Middle frontal gyrus (tissue), 1 donor: Measurements from ENCODE around the gene ZNF283.

Experiments used
- DNase-seq: peaks from one replicate; pipeline ENCODE4 v3.0.0-alpha.2; 2015; ENCODE audit warnings: low spot score; ENCODE audit errors: extremely low spot score

The ZNF283 gene

DNA sequence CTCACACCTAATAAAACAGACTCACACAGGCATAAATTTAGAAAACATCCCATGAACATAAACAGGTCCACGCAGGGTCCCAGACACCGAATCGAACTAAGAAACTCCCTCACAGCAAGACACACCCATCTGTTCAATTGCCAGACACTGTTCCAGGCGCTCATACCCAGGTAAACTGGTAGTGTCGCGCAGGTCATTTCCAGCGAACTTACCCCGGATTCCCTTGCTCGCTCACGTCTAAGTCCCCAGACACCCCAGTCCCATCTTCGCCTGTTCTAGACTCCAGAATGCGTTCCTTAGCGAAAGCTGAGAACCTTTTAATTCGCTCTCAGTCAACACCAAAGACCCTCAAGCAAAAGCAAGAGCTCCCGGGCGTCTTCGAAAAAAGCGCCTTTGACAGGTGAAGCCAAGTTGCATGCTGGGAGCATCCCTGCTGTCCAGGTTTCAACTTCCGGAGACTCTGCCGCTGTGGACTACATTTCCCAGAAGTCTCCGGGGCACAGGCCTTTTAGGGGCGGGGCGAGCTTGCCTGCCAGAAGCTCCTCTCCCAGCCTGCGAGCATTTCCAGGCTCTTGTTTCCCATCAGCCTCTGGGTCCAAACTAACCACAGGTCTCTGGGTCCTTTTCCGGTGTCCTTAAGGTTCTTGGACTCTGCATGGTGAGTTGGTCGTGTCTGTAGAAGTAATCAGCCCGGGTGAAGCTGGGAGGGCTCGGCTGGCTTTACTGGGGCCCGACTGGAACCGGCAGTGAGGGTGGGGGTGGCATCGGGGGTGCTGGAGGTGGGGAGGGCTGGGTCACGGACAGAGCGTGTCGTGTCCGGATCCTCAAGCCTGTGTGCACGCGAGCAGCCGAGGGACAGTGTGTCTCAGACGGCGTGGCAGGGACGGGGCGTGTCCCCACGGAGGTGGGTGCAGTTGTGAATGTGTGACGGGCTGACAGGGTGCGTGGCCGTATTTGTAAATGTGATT is at the start of gene ZNF283:
ZNF283 (plus strand) TSS at position 535 of the 968 bp plus-strand sequence. CDS start 6,184 bp downstream, outside the sequence.
- DNase-seq: peak; percentile 88

DNA sequence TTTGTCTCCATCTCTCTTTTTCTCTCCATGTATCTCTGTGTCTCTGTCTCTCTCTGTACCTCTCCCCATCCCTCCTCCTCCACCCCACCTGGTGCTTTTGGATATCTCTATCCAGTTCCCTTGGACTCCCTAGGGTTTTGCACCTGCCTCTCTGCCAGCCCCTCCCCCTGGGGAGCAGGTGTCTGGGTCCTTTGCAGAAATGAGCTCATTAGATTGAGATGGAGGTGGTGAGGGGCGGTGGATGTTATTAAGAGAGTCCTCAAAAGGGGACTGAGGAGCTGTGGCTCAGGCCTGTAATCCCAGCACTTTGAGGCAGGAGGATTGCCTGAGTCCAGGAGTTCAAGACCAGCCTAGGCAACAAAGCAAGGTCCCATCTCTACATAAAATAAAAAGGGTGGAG is 48.5 kb upstream of the ZNF283 start:
- DNase-seq: no peak

DNA sequence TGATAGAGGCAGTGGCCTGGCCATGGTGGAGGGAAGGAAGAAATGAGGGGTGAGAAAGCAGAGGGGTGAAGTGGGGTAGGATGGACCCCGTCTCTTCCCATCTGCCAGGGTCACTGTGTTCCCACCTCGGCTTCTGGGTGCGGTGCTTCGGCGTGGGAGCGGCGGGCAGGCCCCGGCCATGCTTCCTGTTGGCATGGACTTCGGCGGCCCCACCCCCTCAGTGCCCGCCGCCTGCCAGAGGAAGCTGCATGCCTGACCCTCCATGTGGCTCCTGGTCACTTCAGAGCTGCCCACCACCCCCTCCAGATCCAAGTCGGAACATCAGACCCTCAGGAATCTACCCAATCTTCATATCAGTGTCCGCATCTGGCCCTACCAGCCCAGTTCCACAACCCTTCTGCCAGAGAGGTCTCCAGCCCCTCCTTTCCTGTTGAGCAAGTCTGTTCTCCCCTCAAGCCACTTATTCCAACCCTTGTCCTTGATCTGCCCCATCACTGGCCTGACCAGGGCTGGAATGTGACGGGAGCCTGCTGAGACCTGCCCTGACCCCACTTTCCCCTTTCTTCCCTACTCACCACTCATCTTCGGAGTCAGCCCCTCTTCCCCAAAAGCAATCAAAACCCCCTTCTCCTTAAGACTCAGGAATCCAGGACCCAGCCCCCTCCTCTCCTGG is 47.8 kb upstream of the ZNF283 start:
- no peak for DNase-seq

DNA sequence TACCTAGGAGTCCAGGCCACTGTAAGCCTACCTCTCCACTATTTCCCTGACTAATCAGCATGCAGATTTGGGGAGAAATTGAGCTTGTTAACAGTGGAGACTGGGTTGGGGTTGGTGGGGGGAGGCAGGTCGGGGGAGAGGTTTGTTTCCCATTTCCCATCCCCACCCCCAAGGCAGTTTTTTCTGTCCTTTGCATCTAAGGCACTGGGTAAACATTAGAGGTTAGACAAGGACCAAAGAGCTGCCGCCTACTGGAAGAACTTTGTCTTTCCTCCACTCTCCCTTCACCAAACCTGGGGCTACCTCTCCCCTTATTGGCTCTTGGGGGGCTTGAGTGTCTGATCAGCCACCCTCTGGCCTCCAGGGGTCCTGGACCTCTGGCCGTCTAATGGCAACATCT is 47.3 kb upstream of the ZNF283 start:
- no peak for DNase-seq

DNA sequence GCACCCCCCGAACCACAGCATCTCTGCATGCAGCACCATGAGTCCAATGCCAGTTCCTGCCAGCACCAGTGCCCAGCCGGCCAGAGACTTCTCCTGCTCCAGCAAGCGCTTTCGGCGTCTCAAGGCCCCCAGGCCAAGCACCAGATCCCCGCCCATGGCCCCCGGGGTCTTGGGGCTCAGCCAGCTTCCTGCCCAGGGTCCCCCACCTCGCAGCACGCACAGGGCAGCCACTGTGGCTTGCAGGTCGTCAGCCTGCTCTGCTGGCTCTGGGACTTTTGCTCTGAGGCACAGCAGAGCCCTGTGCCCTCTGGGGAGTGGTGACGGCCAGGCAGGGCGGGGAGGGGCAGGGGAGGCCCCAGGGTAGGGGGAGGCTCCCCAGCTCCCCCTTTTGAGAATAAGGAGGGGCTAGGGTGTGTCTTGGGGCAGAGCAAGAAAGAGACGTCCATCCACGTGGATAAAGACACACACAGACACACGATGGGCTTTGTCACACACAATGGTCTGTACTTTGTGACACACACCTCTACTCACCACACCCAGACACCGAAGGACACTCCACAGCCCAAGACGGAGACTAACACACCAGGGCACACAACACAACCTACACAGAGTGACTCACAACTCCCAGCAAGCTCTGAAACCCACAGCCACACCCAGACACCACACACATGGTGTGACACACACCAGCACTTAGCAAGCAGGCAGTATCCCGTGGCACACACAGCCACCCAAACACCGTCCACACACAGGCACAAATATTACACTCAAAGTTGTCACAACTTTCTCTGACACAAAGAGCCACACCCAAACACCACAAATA is 46.2 kb upstream of the ZNF283 start, which contains the start of gene KCNN4:
KCNN4 (minus strand) TSS at position 268 of the 820 bp plus-strand sequence; CDS start at position 156, 112 bp downstream.
- DNase-seq: no peak

DNA sequence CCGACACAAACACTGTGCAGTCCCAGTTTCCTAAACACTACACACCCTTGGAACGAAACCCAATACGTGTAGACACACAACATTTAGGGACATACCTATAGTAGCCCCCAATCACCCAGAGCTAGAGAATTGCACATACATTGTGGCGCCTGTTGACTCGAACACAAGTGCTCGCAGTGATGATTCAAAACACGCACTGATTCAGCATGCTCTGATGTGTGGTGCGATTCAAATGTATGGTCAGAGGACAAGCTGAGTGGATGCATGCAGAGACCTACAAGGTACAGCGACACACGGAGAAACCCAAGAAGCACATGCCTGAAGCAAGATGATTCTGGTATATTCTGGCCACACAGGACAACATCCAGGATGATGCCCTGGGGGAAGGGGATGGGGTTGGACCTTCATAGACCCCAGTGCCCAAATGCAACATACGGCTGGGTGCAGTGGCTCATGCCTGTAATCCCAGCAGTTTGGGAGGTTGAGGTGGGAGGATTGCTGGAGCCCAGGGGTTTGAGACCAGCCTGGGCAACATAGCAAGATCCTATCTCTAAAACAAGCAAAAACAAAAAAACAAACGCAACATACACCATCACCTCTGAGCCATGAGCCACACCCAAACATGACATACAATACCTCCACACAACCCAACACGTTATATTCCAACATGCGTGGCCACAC is 45.4 kb upstream of the ZNF283 start:
- DNase-seq: no peak

DNA sequence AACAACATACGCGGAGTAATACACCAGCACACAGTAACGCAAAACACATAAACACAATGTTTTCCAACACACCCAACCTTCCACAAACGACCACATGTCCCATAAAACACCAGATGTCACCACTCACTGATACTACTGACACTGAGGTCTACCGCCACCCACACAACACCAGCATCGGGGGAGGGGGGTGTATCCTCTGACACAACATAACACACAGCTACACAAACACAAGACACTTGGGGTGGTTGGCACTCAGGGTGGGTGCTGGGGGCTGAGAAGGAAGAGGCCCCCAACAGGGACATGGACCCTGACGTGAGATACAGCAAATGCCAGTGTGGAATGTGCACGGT is 44.8 kb upstream of the ZNF283 start:
- DNase-seq: no peak

DNA sequence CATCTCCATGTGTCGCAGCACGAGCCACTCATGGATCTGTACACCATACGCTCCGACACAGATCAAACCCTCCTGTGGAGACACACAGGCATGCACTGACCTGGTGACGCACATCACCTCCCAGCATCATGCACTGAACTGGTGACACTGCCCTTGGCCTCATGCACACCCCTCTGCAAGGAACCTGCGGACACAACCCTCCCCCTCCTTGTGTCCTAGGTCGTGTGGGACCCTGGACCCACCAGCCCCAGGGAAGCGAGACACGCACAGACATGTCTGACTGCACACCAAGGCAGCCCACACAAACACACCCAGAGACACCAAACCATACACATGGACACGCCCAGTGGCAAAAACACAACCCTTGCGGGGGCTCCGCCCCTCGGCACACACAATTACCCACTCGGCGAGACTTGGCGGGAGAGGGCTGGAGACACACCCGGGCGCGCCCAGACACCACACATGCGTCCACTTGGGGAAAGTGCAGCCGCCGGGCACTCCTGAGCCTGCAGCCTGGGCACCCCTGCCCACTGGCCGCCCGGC is 44.4 kb upstream of the ZNF283 start:
- DNase-seq: no peak

DNA sequence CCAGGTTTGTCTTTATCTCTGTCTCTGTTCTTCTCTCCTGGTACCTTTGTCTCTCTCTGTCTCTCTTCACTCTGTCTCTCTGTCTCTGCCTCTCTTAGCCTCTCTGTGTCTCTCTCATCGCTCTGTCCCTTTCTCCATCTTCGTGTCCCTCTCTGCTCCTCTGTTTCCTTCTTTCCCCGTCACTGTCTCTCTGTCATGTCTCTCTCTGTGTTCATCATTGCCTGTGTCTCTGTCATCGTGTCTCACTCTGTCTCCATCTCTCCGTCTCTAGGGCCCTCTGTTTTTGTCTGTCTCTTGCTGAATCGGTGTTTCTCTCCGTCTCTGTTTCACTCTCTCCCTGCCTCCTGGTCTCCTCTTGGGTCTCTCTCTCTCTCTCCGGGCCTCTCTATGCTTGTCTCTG is 43.5 kb upstream of the ZNF283 start:
- no peak for DNase-seq

DNA sequence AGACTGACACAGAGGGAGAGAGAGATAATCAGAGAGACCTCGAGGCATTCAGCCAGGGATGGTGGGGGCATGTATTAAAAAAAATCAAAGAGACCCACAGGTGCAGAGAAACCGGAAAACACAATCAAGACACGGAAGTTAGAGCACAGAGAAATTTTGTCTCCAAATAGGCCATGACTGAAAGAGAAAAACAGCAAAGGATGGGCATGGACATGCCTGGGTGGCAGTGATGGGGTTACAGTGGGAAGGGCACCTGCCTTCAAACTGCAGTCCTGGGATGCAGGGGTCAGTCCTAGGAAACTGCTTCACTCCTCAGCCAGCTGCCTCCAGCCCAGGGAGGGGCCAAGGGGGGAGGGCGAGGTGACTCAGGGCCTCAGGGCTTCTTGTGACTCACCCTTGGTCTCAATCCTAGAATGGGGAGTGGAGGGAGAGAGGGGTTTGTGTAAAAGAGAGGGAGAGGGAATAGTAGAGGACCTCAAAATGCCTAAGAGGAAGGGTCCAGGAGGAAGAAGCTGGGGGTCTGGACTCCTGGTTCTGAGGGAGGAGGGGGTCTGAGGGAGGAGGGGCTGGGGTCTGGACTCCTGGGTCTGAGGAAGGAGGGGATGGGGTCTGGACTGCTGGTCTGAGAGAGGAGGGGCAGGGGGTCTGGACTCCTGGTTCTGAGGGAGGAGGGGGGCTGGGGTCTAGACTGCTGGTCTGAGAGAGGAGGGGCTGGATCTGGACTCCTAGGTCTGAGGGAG is 42.7 kb upstream of the ZNF283 start:
- DNase-seq: no peak

DNA sequence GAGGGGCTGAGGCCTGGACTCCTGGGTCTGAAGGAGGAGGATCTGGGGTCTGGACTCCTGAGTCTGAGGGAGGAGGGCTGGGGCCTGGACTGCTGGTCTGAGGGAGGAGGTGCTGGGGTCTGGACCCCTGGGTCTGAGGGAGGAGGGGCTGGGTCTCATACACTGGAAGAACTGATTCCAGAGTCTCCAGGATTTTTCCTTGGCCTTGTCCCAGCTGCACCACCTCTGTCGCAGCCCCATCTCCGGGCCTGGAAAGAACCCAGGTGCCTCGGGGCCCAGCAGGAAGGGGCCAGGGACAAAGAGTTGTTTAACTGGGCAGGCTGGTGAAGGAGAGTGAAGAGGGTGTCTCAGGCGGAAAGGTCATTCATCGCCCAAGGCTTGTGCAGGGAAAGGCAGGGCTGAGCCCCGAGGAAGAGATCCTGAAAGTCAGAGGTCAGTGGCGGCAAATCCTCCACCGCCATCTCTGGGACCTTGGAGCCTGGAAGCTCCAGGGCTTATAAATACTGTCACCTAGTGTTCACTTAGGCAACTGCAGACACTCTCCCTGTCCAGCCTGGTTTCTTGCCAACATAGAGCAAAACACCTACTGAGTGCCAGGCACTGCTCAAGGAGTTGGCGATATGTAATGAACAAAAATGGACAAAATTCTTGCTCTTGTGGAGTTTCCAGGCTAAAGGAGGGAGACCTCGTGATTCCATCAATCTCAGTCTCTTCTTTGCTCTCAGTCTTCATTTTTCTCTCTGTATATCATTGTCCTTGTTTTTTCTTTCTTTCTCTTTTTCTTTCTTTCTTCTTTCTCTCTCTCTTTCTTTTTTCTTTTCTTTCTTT is 41.9 kb upstream of the ZNF283 start:
- DNase-seq: peak; percentile 24

DNA sequence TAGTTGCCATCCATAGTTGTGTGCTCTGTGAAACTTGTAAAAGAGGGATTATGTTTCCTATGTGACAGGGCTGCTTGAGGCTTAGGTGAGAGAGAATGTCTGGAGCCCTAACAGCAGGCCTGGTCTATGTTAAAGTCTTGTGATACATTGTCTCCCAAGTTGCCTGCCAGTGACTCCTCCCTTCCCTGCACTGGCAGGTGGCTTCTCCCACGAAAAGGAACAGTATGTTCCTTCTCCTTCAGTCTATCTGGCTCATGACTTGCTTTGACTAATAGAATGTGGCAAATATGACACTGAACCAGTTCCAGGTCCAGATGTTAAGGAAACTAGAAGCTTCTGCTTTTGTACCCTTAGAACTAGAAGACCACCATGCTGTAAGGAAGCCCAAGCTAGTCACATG is 40.5 kb upstream of the ZNF283 start:
- no peak for DNase-seq

DNA sequence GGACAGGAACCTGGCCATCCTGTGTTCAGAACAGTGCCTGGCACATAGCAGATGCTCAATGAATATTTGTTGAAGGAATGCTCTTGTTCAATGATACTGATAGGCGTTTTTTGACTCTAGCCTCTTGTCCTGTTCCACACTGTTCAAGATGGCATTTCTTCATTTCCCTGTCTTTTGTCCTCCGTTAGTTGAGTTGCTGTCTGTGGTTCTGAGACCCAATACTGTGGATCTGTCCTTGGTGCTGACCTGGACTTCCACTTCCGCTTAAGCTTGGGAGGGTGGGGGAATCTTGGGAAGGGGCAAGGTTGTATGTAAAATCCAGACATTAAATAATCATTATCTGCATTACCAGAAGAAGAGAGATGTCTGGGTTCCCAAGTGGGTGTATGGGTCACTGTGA is 38.1 kb upstream of the ZNF283 start:
- DNase-seq: no peak

DNA sequence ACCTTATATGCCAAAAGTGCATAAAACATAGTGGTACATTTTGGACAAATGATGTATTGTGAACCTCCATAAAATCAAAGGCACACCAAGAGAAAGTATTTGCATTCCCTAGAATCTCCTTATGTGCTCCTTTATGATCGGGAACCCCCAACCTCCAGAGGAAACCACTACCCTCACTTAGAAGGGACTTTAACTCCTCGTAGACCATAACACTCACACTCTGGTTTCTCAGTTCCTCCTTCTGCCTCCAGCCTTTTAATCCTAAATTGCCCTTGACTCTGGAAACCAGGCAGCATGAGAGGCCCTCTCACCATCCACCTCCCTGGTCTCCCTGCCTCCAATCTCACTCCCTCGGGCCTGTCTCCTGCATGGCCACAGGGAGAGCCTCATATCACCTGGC is 36.5 kb upstream of the ZNF283 start:
- no peak for DNase-seq

DNA sequence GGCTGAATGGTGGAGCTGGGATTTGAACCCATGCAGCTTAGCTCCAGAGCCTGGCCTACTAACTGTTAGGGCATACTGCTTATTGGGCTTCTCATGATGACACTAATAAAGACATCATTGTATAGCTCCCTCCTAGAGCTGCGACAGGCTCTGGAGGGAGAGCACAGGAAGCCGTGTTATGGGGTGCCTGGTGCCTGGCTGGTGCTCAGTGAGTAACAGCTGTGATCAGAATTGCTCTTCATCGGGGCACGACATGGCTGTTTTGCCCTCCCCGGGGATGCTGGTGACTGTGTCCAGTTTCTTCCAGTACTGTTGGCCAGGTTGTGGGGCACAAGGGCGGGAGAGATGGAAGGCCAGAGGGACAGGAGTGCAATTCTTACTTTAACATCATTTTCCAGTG is 30.0 kb upstream of the ZNF283 start:
- no peak for DNase-seq

DNA sequence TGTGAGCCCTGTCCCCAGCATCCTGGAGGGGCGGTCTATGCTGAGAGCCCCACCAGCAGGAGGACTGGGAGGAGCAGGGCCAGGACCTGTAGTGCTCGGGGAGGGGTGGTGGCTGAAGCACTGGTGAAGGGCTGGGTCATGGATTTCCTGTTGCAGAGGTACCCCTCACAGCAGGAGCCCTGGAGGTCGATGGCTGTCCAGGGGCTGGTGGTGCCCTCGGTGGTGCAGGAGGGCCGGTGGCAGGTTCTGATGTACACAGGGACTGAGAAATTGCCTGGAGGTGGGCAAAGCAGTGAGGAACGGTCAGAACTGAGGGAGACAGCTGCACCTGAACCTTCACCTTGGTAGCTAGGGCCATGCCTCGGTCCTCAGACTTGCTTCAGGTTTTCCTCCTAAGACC is 29.6 kb upstream of the ZNF283 start:
- no peak for DNase-seq

DNA sequence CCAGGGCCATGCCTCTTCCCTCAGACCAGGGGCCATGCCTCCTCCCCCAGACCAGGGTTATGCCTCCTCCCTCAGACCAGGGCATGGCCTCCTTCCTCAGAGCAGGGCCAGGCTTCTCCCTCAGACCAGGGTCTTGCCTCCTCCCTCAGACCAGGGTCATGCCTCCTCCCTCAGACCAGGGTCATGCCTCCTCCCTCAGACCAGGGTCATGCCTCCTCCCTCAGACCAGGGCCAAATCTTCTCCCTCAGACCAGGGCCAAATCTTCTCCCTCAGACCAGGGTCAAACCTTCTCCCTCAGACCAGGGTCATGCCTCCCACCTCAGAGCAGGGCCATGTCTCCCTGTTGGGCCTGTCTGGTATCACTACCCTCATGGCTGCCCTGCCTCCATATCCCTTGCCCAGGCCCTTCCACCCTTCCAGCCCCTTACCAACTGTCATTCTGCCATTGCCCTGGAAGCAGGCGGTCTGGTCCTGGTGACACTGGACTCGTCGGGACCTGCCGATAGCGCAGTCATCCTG is 29.0 kb upstream of the ZNF283 start:
- no peak for DNase-seq

DNA sequence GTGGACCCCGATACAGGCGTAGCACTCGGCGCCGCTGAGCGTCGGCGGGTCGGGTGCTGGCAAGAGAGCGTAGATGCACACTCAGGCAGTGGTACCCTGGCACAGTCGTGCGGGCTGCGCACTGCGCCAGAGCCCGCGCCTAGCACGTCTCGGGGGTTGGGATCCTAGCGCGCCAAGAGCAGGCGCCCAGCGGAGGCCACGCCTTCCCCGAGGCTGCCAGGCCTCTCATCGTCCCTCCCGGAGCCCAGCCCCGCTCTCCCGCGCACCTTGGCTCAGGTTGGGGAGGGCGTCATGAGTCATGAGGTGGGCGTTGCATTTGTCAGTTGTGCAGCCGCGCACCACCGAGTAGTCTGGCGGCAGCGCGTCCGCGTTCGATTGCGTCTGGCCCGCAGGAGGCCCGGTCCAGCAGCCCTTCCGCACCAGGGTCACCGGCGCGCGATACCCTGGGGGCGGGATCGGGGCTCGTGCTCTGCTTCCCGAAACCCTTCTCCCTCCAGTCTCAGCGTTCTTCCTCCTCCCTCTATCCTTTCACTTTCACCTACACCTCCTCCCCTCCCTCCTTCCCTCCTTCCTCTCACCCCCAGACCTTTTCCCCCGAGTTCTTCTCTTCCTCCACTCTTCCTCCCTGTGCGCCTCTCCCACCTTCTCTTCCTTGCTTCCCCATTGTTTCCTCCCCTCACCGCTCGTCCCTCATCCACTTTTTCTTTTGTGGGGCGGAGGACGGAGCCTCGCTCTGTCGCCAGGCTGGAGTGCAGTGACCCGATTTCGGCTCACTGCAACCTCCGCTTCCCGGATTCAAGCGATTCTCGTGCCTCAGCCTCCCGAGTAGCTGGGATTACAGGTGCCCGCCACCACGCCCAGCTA is 28.3 kb upstream of the ZNF283 start:
- DNase-seq: peak; percentile 44
